ENCODE measurements around the gene ACTN4.
A peak's percentile ranks its signal among the peaks of the same experiment; 100 is the strongest.

DNA sequence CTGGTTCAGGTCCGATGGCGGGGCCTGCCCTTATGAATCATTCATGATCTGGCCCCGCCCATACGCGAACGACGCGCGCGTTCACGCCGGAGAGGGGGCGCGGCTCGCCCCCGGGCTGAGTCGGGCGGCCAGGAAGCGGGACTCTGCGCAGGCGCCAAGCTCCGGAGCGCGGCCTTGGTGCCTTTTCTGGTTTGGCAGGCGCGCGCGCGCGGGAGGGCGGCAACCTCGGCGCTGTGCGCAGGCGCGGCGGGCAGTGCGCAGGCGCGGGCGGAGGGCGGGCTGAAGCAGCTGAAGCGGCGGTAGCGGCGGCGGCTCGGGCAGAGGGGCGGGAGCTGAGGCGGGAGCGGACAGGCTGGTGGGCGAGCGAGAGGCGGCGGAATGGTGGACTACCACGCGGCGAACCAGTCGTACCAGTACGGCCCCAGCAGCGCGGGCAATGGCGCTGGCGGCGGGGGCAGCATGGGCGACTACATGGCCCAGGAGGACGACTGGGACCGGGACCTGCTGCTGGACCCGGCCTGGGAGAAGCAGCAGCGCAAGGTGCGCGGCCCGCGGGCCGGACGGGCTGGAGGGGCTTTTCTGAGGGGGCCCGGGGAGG is at the start of gene ACTN4:
- TF ChIP-seq, protein P1, sequence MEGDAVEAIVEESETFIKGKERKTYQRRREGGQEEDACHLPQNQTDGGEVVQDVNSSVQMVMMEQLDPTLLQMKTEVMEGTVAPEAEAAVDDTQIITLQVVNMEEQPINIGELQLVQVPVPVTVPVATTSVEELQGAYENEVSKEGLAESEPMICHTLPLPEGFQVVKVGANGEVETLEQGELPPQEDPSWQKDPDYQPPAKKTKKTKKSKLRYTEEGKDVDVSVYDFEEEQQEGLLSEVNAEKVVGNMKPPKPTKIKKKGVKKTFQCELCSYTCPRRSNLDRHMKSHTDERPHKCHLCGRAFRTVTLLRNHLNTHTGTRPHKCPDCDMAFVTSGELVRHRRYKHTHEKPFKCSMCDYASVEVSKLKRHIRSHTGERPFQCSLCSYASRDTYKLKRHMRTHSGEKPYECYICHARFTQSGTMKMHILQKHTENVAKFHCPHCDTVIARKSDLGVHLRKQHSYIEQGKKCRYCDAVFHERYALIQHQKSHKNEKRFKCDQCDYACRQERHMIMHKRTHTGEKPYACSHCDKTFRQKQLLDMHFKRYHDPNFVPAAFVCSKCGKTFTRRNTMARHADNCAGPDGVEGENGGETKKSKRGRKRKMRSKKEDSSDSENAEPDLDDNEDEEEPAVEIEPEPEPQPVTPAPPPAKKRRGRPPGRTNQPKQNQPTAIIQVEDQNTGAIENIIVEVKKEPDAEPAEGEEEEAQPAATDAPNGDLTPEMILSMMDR (IDR thresholded peaks at IDR 0.05), result no peak
- TF ChIP-seq POLR2A (IDR thresholded peaks at IDR 0.05), result peak; percentile 97 to 100
